Ureter (tissue), 1 donor: ENCODE results near the gene ARF3. TPM values are rescaled to one million over a fixed set of nuclear protein-coding genes. Genes with fewer than 3 reads are reported as not detected.

Experiments
- DNase-seq: peaks from one replicate; pipeline ENCODE4 v3.0.0-alpha.2; 2020; ENCODE audit warnings: low spot score
- total RNA-seq: library from RNA; stranded (reverse); gene quantifications from one replicate; pipeline ENCODE4 v1.2.4, GENCODE V29; 2023
- donor health status: DM: yes; HTN: yes; CAD: no.

Gene ARF3
- total RNA-seq, 1 donor from 2014 or later, result 164 TPM

GRCh38 chr12:48981757-48982157 lies 24.5 kb upstream of the ARF3 start:
- DNase-seq, result no peak

GRCh38 chr12:48980953-48981756 lies 23.9 kb upstream of the ARF3 start:
- no peak for DNase-seq

- DNase-seq, result no peak
Observed at GRCh38 chr12:48980389-48980952, 23.2 kb upstream of the ARF3 start.

- DNase-seq, result no peak
Observed at GRCh38 chr12:48979602-48980388, 22.5 kb upstream of the ARF3 start.

GRCh38 chr12:48978741-48979601 lies 21.7 kb upstream of the ARF3 start:
- DNase-seq, result no peak

GRCh38 chr12:48978291-48978740 lies 21.0 kb upstream of the ARF3 start, which contains the start of gene WNT1:
Gene WNT1 (plus strand): TSS chr12:48978322. CDS start chr12:48978651, 329 bp downstream.
- no peak for DNase-seq

GRCh38 chr12:48977290-48978281 lies 20.3 kb upstream of the ARF3 start:
- DNase-seq, result no peak

- peak; percentile 70 for DNase-seq
Observed at GRCh38 chr12:48973941-48974673, 16.8 kb upstream of the ARF3 start.

- DNase-seq, result peak; percentile 53
Observed at GRCh38 chr12:48973531-48973930, 16.2 kb upstream of the ARF3 start.

GRCh38 chr12:48972952-48973483 lies 15.7 kb upstream of the ARF3 start:
- no peak for DNase-seq

- no peak for DNase-seq
Observed at GRCh38 chr12:48972213-48972951, 15.1 kb upstream of the ARF3 start.

- no peak for DNase-seq
Observed at GRCh38 chr12:48970702-48971334, 13.5 kb upstream of the ARF3 start.

GRCh38 chr12:48969833-48970701 lies 12.8 kb upstream of the ARF3 start:
- DNase-seq, result no peak

GRCh38 chr12:48969160-48969771 lies 12.0 kb upstream of the ARF3 start:
- no peak for DNase-seq

GRCh38 chr12:48968467-48968866 lies 11.2 kb upstream of the ARF3 start:
- DNase-seq, result no peak

- no peak for DNase-seq
Observed at GRCh38 chr12:48967991-48968390, 10.7 kb upstream of the ARF3 start.
